Endometrial microvascular endothelial cells (primary cell): ENCODE measurements around the gene UQCRC1. TPM values are rescaled to one million over a fixed set of nuclear protein-coding genes. Genes with fewer than 3 reads are reported as not detected.

Source experiments
- in situ Hi-C: cut with HindIII; loops from 2 replicates; pipeline ENCODE4 v1.10.0; 2017; ENCODE audit warnings: low sequenced_read_pairs, low pct_unique_long_range_greater_than_20kb; ENCODE audit errors: inconsistent ontology term
- total RNA-seq: library from RNA; depleted of rRNA; stranded (reverse); fragments of >200 nt; gene quantifications from one replicate; pipeline ENCODE4 v1.2.3, GENCODE V29; 2015; ENCODE audit errors: inconsistent ontology term

The UQCRC1 gene
- total RNA-seq, 1 donor from 2014 or later: 355 TPM

GRCh38 chr3:48607519-48607918 lies 1.9 kb downstream of the UQCRC1 start:
- in situ Hi-C loops: no loop called here

- in situ Hi-C loops: no loop called here
These were observed 7.8 kb downstream of the UQCRC1 start for GRCh38 chr3:48601622-48601994.

- in situ Hi-C loops: no loop called here
These were observed 8.5 kb downstream of the UQCRC1 start for GRCh38 chr3:48600711-48601621.

- in situ Hi-C loops: no loop called here
These were observed 9.7 kb downstream of the UQCRC1 start for GRCh38 chr3:48599509-48600285.

GRCh38 chr3:48599077-48599501 lies 10.4 kb downstream of the UQCRC1 start:
- in situ Hi-C loops: no loop called here

GRCh38 chr3:48598323-48599076 lies 10.9 kb downstream of the UQCRC1 start:
- in situ Hi-C loops: no loop called here

- in situ Hi-C loops: no loop called here
These were observed 12.0 kb downstream of the UQCRC1 start for GRCh38 chr3:48597408-48597800.

GRCh38 chr3:48596676-48597407 lies 12.6 kb downstream of the UQCRC1 start:
- in situ Hi-C loops: no loop called here

GRCh38 chr3:48596157-48596556 lies 13.3 kb downstream of the UQCRC1 start:
- in situ Hi-C loops: no loop called here

- in situ Hi-C loops: no loop called here
These were observed 13.8 kb downstream of the UQCRC1 start for GRCh38 chr3:48595526-48596121.

GRCh38 chr3:48595075-48595525 lies 14.3 kb downstream of the UQCRC1 start, which contains the start of gene COL7A1:
Gene COL7A1, minus strand, starts transcription at chr3:48595329. Its CDS starts 170 bp downstream, at chr3:48595159.
- in situ Hi-C loops: no loop called here

GRCh38 chr3:48594417-48595049 lies 14.9 kb downstream of the UQCRC1 start:
- in situ Hi-C loops: no loop called here

- in situ Hi-C loops: no loop called here
These were observed 16.1 kb downstream of the UQCRC1 start for GRCh38 chr3:48593337-48593736.

GRCh38 chr3:48592519-48593087 lies 16.8 kb downstream of the UQCRC1 start:
- in situ Hi-C loops: no loop called here

GRCh38 chr3:48591886-48592518 lies 17.4 kb downstream of the UQCRC1 start:
- in situ Hi-C loops: no loop called here

- in situ Hi-C loops: no loop called here
These were observed 18.0 kb downstream of the UQCRC1 start for GRCh38 chr3:48591436-48591835.

- in situ Hi-C loops: no loop called here
These were observed 21.2 kb downstream of the UQCRC1 start for GRCh38 chr3:48588230-48588629.
